Liver (tissue), 9 donors: ENCODE results near the gene RERE. TPM values are rescaled to one million over a fixed set of nuclear protein-coding genes. Genes with fewer than 3 reads are reported as not detected.
A peak's percentile ranks its signal among the peaks of the same experiment; 100 is the strongest.
"Not testable (repeated sequence)": the region's sequence is repeated elsewhere in the genome, so short reads cannot be mapped to it uniquely, and the experiment has no call there.

ENCODE experiments used
- DNase-seq: peaks from one replicate; pipeline ENCODE4 v3.0.0-alpha.2; 2017; ENCODE audit warnings: low spot score
- H3K27ac ChIP-seq, 2 donors: one replicate each; pipeline ENCODE4 v1.7.0; 2013; ENCODE audit warnings: inconsistent platforms in 2 of 2, low read length in 2 of 2, control low read depth in 1 of 2, low read depth in 1 of 2, mild to moderate bottlenecking in 1 of 2
- H3K27me3 ChIP-seq, 4 donors: one replicate each; pipeline versions ENCODE4 v1.6.1 to v1.7.0; 2013; ENCODE audit warnings: low read length in 3 of 4, inconsistent platforms in 1 of 4, mild to moderate bottlenecking in 1 of 4, moderate library complexity in 1 of 4; ENCODE audit not compliant: control insufficient read depth in 4 of 4, insufficient read depth in 4 of 4
- H3K36me3 ChIP-seq, 4 donors: one replicate each; pipeline versions ENCODE4 v1.6.1 to v1.7.0; 2013; ENCODE audit warnings: low read length in 3 of 4, mild to moderate bottlenecking in 3 of 4, low read depth in 1 of 4, moderate library complexity in 1 of 4; ENCODE audit not compliant: control insufficient read depth in 4 of 4, insufficient read depth in 3 of 4
- H3K4me1 ChIP-seq, 4 donors: one replicate each; pipeline versions ENCODE4 v1.6.1 to v1.7.0; 2013; ENCODE audit warnings: low read length in 3 of 4, mild to moderate bottlenecking in 3 of 4, moderate library complexity in 1 of 4; ENCODE audit not compliant: control insufficient read depth in 4 of 4, insufficient read depth in 4 of 4
- H3K4me3 ChIP-seq, 3 donors: one replicate each; pipeline versions ENCODE4 v1.6.1 to v1.7.0; 2013; ENCODE audit warnings: low read length in 3 of 3, control low read depth in 1 of 3, low read depth in 1 of 3, mild to moderate bottlenecking in 1 of 3
- H3K9ac ChIP-seq, 2 donors: one replicate each; pipeline ENCODE4 v1.7.0; 2013; ENCODE audit warnings: low read length in 2 of 2, mild to moderate bottlenecking in 2 of 2, moderate library complexity in 2 of 2, control low read depth in 1 of 2, low read depth in 1 of 2
- H3K9me3 ChIP-seq, 4 donors: one replicate each; pipeline versions ENCODE4 v1.6.1 to v1.7.0; 2013; ENCODE audit warnings: low read length in 3 of 4; ENCODE audit not compliant: control insufficient read depth in 4 of 4
- ATF3 ChIP-seq: IDR thresholded peaks from 2 replicates; pipeline ENCODE4 v1.6.1; 2016; ENCODE audit warnings: antibody characterized with exemption
- CTCF ChIP-seq: fragments of 150-350 bp; IDR thresholded peaks from 2 replicates; pipeline ENCODE4 v1.5.1; 2017; ENCODE audit warnings: improper control_type of control experiment, low read depth, low read length; ENCODE audit not compliant: missing input control
- EGR1 ChIP-seq, 2 donors: IDR thresholded peaks; 2 replicates each; pipeline ENCODE4 v1.6.1; 2016 to 2018; ENCODE audit warnings: antibody characterized with exemption in 2 of 2, low read depth in 2 of 2
- FOXA2 ChIP-seq: IDR thresholded peaks from 2 replicates; pipeline ENCODE4 v1.6.1; 2016; ENCODE audit warnings: antibody characterized with exemption
- GABPA ChIP-seq, 2 donors: IDR thresholded peaks in 1 of 2; conservative IDR thresholded peaks in 1 of 2; 2 replicates each; pipeline ENCODE4 v1.6.1; 2016; ENCODE audit warnings: antibody characterized with exemption in 2 of 2, mild to moderate bottlenecking in 1 of 2, moderate library complexity in 1 of 2
- HNF4A ChIP-seq, 2 donors: conservative IDR thresholded peaks; 2 replicates each; pipeline ENCODE4 v1.6.1; 2016; ENCODE audit warnings: antibody characterized with exemption in 2 of 2, mild to moderate bottlenecking in 2 of 2
- HNF4G ChIP-seq: IDR thresholded peaks from 2 replicates; pipeline ENCODE4 v1.6.1; 2016; ENCODE audit warnings: antibody characterized with exemption
- JUND ChIP-seq, 2 donors: IDR thresholded peaks; 2 replicates each; pipeline ENCODE4 v1.6.1; 2016; ENCODE audit warnings: antibody characterized with exemption in 2 of 2
- MAX ChIP-seq: IDR thresholded peaks from 2 replicates; pipeline ENCODE4 v1.6.1; 2016; ENCODE audit warnings: antibody characterized with exemption
- NR2F2 ChIP-seq: IDR thresholded peaks from 2 replicates; pipeline ENCODE4 v1.6.1; 2016; ENCODE audit warnings: antibody characterized with exemption
- RAD21 ChIP-seq, 2 donors: IDR thresholded peaks; 2 replicates each; pipeline ENCODE4 v1.6.1; 2016; ENCODE audit warnings: antibody characterized with exemption in 2 of 2, mild to moderate bottlenecking in 2 of 2
- REST ChIP-seq: IDR thresholded peaks from 2 replicates; pipeline ENCODE4 v1.6.1; 2016; ENCODE audit warnings: antibody characterized with exemption, mild to moderate bottlenecking
- RXRA ChIP-seq, 2 donors: IDR thresholded peaks; 2 replicates each; pipeline ENCODE4 v1.6.1; 2017 to 2018; ENCODE audit warnings: antibody characterized with exemption in 2 of 2, mild to moderate bottlenecking in 1 of 2
- SP1 ChIP-seq: IDR thresholded peaks from 2 replicates; pipeline ENCODE4 v1.6.1; 2018; ENCODE audit warnings: antibody characterized with exemption, mild to moderate bottlenecking
- TAF1 ChIP-seq: conservative IDR thresholded peaks from 2 replicates; pipeline ENCODE4 v1.6.1; 2016; ENCODE audit warnings: antibody characterized with exemption, mild to moderate bottlenecking
- YY1 ChIP-seq: IDR thresholded peaks from 2 replicates; pipeline ENCODE4 v1.6.1; 2016; ENCODE audit warnings: antibody characterized with exemption, mild to moderate bottlenecking
- ZBTB33 ChIP-seq: IDR thresholded peaks from 2 replicates; pipeline ENCODE4 v1.6.1; 2016; ENCODE audit warnings: antibody characterized with exemption
- WGBS: extraction: QIAGEN DNeasy Blood & Tissue Kit; methylation state at CpG from one replicate; pipeline ENCODE4 v1.1.7; 2013; 5-methylcytosine and 5-hydroxymethylcytosine counted together
- polyA plus RNA-seq, 2 donors: library from polyadenylated mRNA; stranded (reverse) in 1 of 2; unstranded in 1 of 2; fragments of 200-250 nt in 1 of 2; fragments of >200 nt in 1 of 2; fragmentation: Nextera tagmentation in 1 of 2; extraction: Ambion mirVana in 1 of 2; gene quantifications; one replicate each; pipeline versions ENCODE4 v1.2.1 to v1.2.3, GENCODE V29; 2013 to 2015
- total RNA-seq, 2 donors: library from RNA; depleted of rRNA; stranded (reverse); fragments of >200 nt; gene quantifications; one replicate each; pipeline ENCODE4 v1.2.3, GENCODE V29; 2014
- donor health status: healthy.
- donor health status: healthy.
- donor health status: healthy.
- donor health status: healthy.
- donor health status: healthy.

Gene RERE
- total and polyA plus RNA-seq, 4 donors: 9.8 to 49.1 (median 24.8) TPM

- TF ChIP-seq ZBTB33: no peak
- TF ChIP-seq FOXA2: no peak
Observed at GRCh38 chr1:8787218-8787617, 30.2 kb downstream of the RERE start (continued).

GRCh38 chr1:8786204-8786603 lies 31.2 kb downstream of the RERE start:
- not testable (repeated sequence) for H3K36me3 ChIP-seq, DNase-seq, H3K4me3 ChIP-seq, H3K9me3 ChIP-seq, H3K27ac ChIP-seq, H3K27me3 ChIP-seq, H3K9ac ChIP-seq
- 95% methylated on average over 4 of the region's 4 CpGs for WGBS
- H3K4me1 ChIP-seq: peaks cover 4 to 16% (median 8%) of the 10 kb centered on the region in 4 donors

- TF ChIP-seq ATF3 (no peak), HNF4A (conservative IDR thresholded peaks at IDR 0.05) (no peak), RXRA (IDR thresholded peaks at IDR 0.05) (no peak)
- DNase-seq: no peak
- Histone ChIP-seq H3K27ac (peak overlapping the region in 1 of 2 donors; percentile 63), H3K36me3 (no peaks in the 10 kb centered on the region), H3K9ac (no peak overlapping the region), H3K4me3 (no peak overlapping the region), H3K9me3 (no peaks in the 10 kb centered on the region), H3K4me1 (peaks cover 2 to 18% (median 9%) of the 10 kb centered on the region in 4 donors), H3K27me3 (no peaks in the 10 kb centered on the region)
- 96% methylated on average over 2 of the region's 2 CpGs for WGBS
Observed at GRCh38 chr1:8782955-8783354, 34.5 kb downstream of the RERE start.

- H3K4me1 ChIP-seq: peaks cover 2 to 18% (median 9%) of the 10 kb centered on the region in 4 donors
- H3K27ac ChIP-seq: peak overlapping the region; percentile 63 to 67
- TF ChIP-seq SP1 (peak; percentile 46), MAX (no peak), RAD21 (IDR thresholded peaks at IDR 0.05) (peak; percentile 31 to 52), GABPA (IDR thresholded peaks at IDR 0.05 in 1 of 2, conservative IDR thresholded peaks at IDR 0.05 in 1 of 2) (no peak), FOXA2 (peak; percentile 71), REST (no peak), CTCF (no peak), HNF4G (peak; percentile 39), YY1 (peak; percentile 13), HNF4A (conservative IDR thresholded peaks at IDR 0.05) (peak; percentile 56 to 66), JUND (IDR thresholded peaks at IDR 0.05) (peak in 1 of 2 donors; percentile 13), NR2F2 (no peak), RXRA (IDR thresholded peaks at IDR 0.05) (peak; percentile 14 to 59), TAF1 (no peak), EGR1 (IDR thresholded peaks at IDR 0.05; ENCODE audit: low read depth in 2 of 2) (no peak)
Observed at GRCh38 chr1:8782001-8782620, 35.3 kb downstream of the RERE start.

More at GRCh38 chr1:8782001-8782620, 35.3 kb downstream of the RERE start:
- WGBS: 23% methylated on average over 3 of the region's 3 CpGs
- Histone ChIP-seq H3K9ac (no peak overlapping the region), H3K27me3 (no peaks in the 10 kb centered on the region), H3K36me3 (no peaks in the 10 kb centered on the region), H3K4me3 (no peak overlapping the region), H3K9me3 (no peaks in the 10 kb centered on the region)
- DNase-seq: no peak
